Liver (tissue), 9 donors: Measurements from ENCODE around the gene CTSA. TPM values are rescaled to one million over a fixed set of nuclear protein-coding genes. Genes with fewer than 3 reads are reported as not detected.

Experiments
- DNase-seq: peaks from one replicate; pipeline ENCODE4 v3.0.0-alpha.2; 2017; ENCODE audit warnings: low spot score
- H3K27ac ChIP-seq, 2 donors: one replicate each; pipeline ENCODE4 v1.7.0; 2013; ENCODE audit warnings: inconsistent platforms in 2 of 2, low read length in 2 of 2, control low read depth in 1 of 2, low read depth in 1 of 2, mild to moderate bottlenecking in 1 of 2
- H3K27me3 ChIP-seq, 4 donors: one replicate each; pipeline versions ENCODE4 v1.6.1 to v1.7.0; 2013; ENCODE audit warnings: low read length in 3 of 4, inconsistent platforms in 1 of 4, mild to moderate bottlenecking in 1 of 4, moderate library complexity in 1 of 4; ENCODE audit not compliant: control insufficient read depth in 4 of 4, insufficient read depth in 4 of 4
- H3K36me3 ChIP-seq, 4 donors: one replicate each; pipeline versions ENCODE4 v1.6.1 to v1.7.0; 2013; ENCODE audit warnings: low read length in 3 of 4, mild to moderate bottlenecking in 3 of 4, low read depth in 1 of 4, moderate library complexity in 1 of 4; ENCODE audit not compliant: control insufficient read depth in 4 of 4, insufficient read depth in 3 of 4
- H3K4me1 ChIP-seq, 4 donors: one replicate each; pipeline versions ENCODE4 v1.6.1 to v1.7.0; 2013; ENCODE audit warnings: low read length in 3 of 4, mild to moderate bottlenecking in 3 of 4, moderate library complexity in 1 of 4; ENCODE audit not compliant: control insufficient read depth in 4 of 4, insufficient read depth in 4 of 4
- H3K4me3 ChIP-seq, 3 donors: one replicate each; pipeline versions ENCODE4 v1.6.1 to v1.7.0; 2013; ENCODE audit warnings: low read length in 3 of 3, control low read depth in 1 of 3, low read depth in 1 of 3, mild to moderate bottlenecking in 1 of 3
- H3K9ac ChIP-seq, 2 donors: one replicate each; pipeline ENCODE4 v1.7.0; 2013; ENCODE audit warnings: low read length in 2 of 2, mild to moderate bottlenecking in 2 of 2, moderate library complexity in 2 of 2, control low read depth in 1 of 2, low read depth in 1 of 2
- H3K9me3 ChIP-seq, 4 donors: one replicate each; pipeline versions ENCODE4 v1.6.1 to v1.7.0; 2013; ENCODE audit warnings: low read length in 3 of 4; ENCODE audit not compliant: control insufficient read depth in 4 of 4
- ATF3 ChIP-seq: IDR thresholded peaks from 2 replicates; pipeline ENCODE4 v1.6.1; 2016; ENCODE audit warnings: antibody characterized with exemption
- CTCF ChIP-seq: fragments of 150-350 bp; IDR thresholded peaks from 2 replicates; pipeline ENCODE4 v1.5.1; 2017; ENCODE audit warnings: improper control_type of control experiment, low read depth, low read length; ENCODE audit not compliant: missing input control
- EGR1 ChIP-seq, 2 donors: IDR thresholded peaks; 2 replicates each; pipeline ENCODE4 v1.6.1; 2016 to 2018; ENCODE audit warnings: antibody characterized with exemption in 2 of 2, low read depth in 2 of 2
- FOXA2 ChIP-seq: IDR thresholded peaks from 2 replicates; pipeline ENCODE4 v1.6.1; 2016; ENCODE audit warnings: antibody characterized with exemption
- GABPA ChIP-seq, 2 donors: IDR thresholded peaks in 1 of 2; conservative IDR thresholded peaks in 1 of 2; 2 replicates each; pipeline ENCODE4 v1.6.1; 2016; ENCODE audit warnings: antibody characterized with exemption in 2 of 2, mild to moderate bottlenecking in 1 of 2, moderate library complexity in 1 of 2
- HNF4A ChIP-seq, 2 donors: conservative IDR thresholded peaks; 2 replicates each; pipeline ENCODE4 v1.6.1; 2016; ENCODE audit warnings: antibody characterized with exemption in 2 of 2, mild to moderate bottlenecking in 2 of 2
- HNF4G ChIP-seq: IDR thresholded peaks from 2 replicates; pipeline ENCODE4 v1.6.1; 2016; ENCODE audit warnings: antibody characterized with exemption
- JUND ChIP-seq, 2 donors: IDR thresholded peaks; 2 replicates each; pipeline ENCODE4 v1.6.1; 2016; ENCODE audit warnings: antibody characterized with exemption in 2 of 2
- MAX ChIP-seq: IDR thresholded peaks from 2 replicates; pipeline ENCODE4 v1.6.1; 2016; ENCODE audit warnings: antibody characterized with exemption
- NR2F2 ChIP-seq: IDR thresholded peaks from 2 replicates; pipeline ENCODE4 v1.6.1; 2016; ENCODE audit warnings: antibody characterized with exemption
- RAD21 ChIP-seq, 2 donors: IDR thresholded peaks; 2 replicates each; pipeline ENCODE4 v1.6.1; 2016; ENCODE audit warnings: antibody characterized with exemption in 2 of 2, mild to moderate bottlenecking in 2 of 2
- REST ChIP-seq: IDR thresholded peaks from 2 replicates; pipeline ENCODE4 v1.6.1; 2016; ENCODE audit warnings: antibody characterized with exemption, mild to moderate bottlenecking
- RXRA ChIP-seq, 2 donors: IDR thresholded peaks; 2 replicates each; pipeline ENCODE4 v1.6.1; 2017 to 2018; ENCODE audit warnings: antibody characterized with exemption in 2 of 2, mild to moderate bottlenecking in 1 of 2
- SP1 ChIP-seq: IDR thresholded peaks from 2 replicates; pipeline ENCODE4 v1.6.1; 2018; ENCODE audit warnings: antibody characterized with exemption, mild to moderate bottlenecking
- TAF1 ChIP-seq: conservative IDR thresholded peaks from 2 replicates; pipeline ENCODE4 v1.6.1; 2016; ENCODE audit warnings: antibody characterized with exemption, mild to moderate bottlenecking
- YY1 ChIP-seq: IDR thresholded peaks from 2 replicates; pipeline ENCODE4 v1.6.1; 2016; ENCODE audit warnings: antibody characterized with exemption, mild to moderate bottlenecking
- ZBTB33 ChIP-seq: IDR thresholded peaks from 2 replicates; pipeline ENCODE4 v1.6.1; 2016; ENCODE audit warnings: antibody characterized with exemption
- WGBS: extraction: QIAGEN DNeasy Blood & Tissue Kit; methylation state at CpG from one replicate; pipeline ENCODE4 v1.1.7; 2013; 5-methylcytosine and 5-hydroxymethylcytosine counted together
- polyA plus RNA-seq, 2 donors: library from polyadenylated mRNA; stranded (reverse) in 1 of 2; unstranded in 1 of 2; fragments of 200-250 nt in 1 of 2; fragments of >200 nt in 1 of 2; fragmentation: Nextera tagmentation in 1 of 2; extraction: Ambion mirVana in 1 of 2; gene quantifications; one replicate each; pipeline versions ENCODE4 v1.2.1 to v1.2.3, GENCODE V29; 2013 to 2015
- total RNA-seq, 2 donors: library from RNA; depleted of rRNA; stranded (reverse); fragments of >200 nt; gene quantifications; one replicate each; pipeline ENCODE4 v1.2.3, GENCODE V29; 2014
- donor health status: healthy.
- donor health status: healthy.
- donor health status: healthy.
- donor health status: healthy.
- donor health status: healthy.

CTSA gene
- total and polyA plus RNA-seq, 4 donors = 45.6 to 151 (median 76.4) TPM

GRCh38 chr20:45880988-45881788, 9.9 kb upstream of the CTSA start, which contains the start of gene ZSWIM1:
Gene ZSWIM1 (plus strand): TSS chr20:45881227. CDS start chr20:45882593, 1,366 bp downstream.
- Histone ChIP-seq H3K9ac (peak within 1 kb of the TSS; percentile 66 to 92), H3K9me3 (no peaks in the 10 kb centered on the region), H3K4me3 (peak within 1 kb of the TSS; percentile 65 to 88 (median 77)), H3K4me1 (peaks cover 0 to 9% (median 4%) of the 10 kb centered on the region in 4 donors), H3K36me3 (peaks cover 6 to 30% (median 15%) of the 10 kb centered on the region in 4 donors), H3K27ac (peak within 1 kb of the TSS; percentile 73 to 82), H3K27me3 (no peaks in the 10 kb centered on the region)
- under 1% methylated on average over 23 of the region's 23 CpGs for WGBS
- TF ChIP-seq MAX (no peak), CTCF (peak; percentile 1), SP1 (peak; percentile 98), GABPA (IDR thresholded peaks at IDR 0.05 in 1 of 2, conservative IDR thresholded peaks at IDR 0.05 in 1 of 2) (peak in 1 of 2 donors; percentile 9), JUND (IDR thresholded peaks at IDR 0.05) (no peak), REST (peak; percentile 90), RXRA (IDR thresholded peaks at IDR 0.05) (peak; percentile 81 to 91), ATF3 (no peak), HNF4G (no peak), YY1 (peak; percentile 99), FOXA2 (no peak), HNF4A (conservative IDR thresholded peaks at IDR 0.05) (peak; percentile 23 to 68), NR2F2 (peak; percentile 99), EGR1 (IDR thresholded peaks at IDR 0.05; ENCODE audit: low read depth in 2 of 2) (no peak), RAD21 (IDR thresholded peaks at IDR 0.05) (peak in 1 of 2 donors; percentile 25), TAF1 (peak; percentile 79), ZBTB33 (no peak)
- DNase-seq = peak; percentile 100
